HCT116 (cell line): ENCODE results near the gene PAK6. TPM values are rescaled to one million over a fixed set of nuclear protein-coding genes. Genes with fewer than 3 reads are reported as not detected.

Source experiments
- ATAC-seq: fragments of 200-7000 bp; cut with Tn5 transposase; 2 replicates; pipeline ENCODE4 v1.9.1; 2020; ENCODE audit warnings: mild to moderate bottlenecking, moderate library complexity
- BruUV-seq: library from RNA; stranded (reverse); fragments of 400-500 nt; replicated peaks from 2 replicates; lab custom pipeline; 2021; lab: Mats Ljungman, UMichigan
- CTCF ChIA-PET: fragments of 300-600 bp; sonication (Branson Sonifier 250); formaldehyde crosslinking; loops from one replicate; lab custom pipeline; 2021; ENCODE audit warnings: antibody characterized with exemption; lab: Charles Lee
- POLR2A ChIA-PET: fragments of 300-600, 350-600 bp; sonication (Branson Sonifier 250); formaldehyde crosslinking; loops from one replicate; lab custom pipeline; 2021; ENCODE audit warnings: antibody characterized with exemption; lab: Charles Lee
- RAD21 ChIA-PET, 2 experiments: fragments of 300-600 bp; sonication (Branson Sonifier 250); formaldehyde crosslinking; loops; one replicate each; lab custom pipeline; 2023; ENCODE audit warnings: low total read pairs in 2 of 2; ENCODE audit not compliant: uncharacterized antibody in 2 of 2, unreplicated experiment in 2 of 2, low non-redundant PET in 1 of 2; lab: Charles Lee
- DNase-seq: peaks from one replicate; pipeline ENCODE4 v3.0.0-alpha.2; 2010; ENCODE audit warnings: low read depth, low spot score
- H2AFZ ChIP-seq: fragments of 200-600 bp; shearing (Covaris generic), sonication (generic); 2 replicates; pipeline ENCODE4 v1.6.1; 2017; ENCODE audit warnings: low read depth, mixed run types, mixed read lengths, antibody characterized with exemption, low read length; ENCODE audit not compliant: poor library complexity, severe bottlenecking
- H3K27ac ChIP-seq: 2 replicates; pipeline ENCODE4 v1.5.1; 2012; ENCODE audit warnings: low read depth, low read length
- H3K27me3 ChIP-seq: fragments of 200-600 bp; sonication (generic); 2 replicates; pipeline ENCODE4 v1.6.1; 2016; ENCODE audit warnings: mixed run types, low read length, mixed read lengths; ENCODE audit not compliant: insufficient read depth
- H3K36me3 ChIP-seq, 2 experiments: fragments of 200-500 bp in 1 of 2; fragments of 200-600 bp in 1 of 2; sonication (Bioruptor generic) in 1 of 2; sonication (generic) in 1 of 2; 2 replicates each; pipeline versions ENCODE4 v1.5.1 to v1.6.1; 2014 to 2016; ENCODE audit warnings: low read length in 2 of 2, inconsistent platforms in 1 of 2, mixed read lengths in 1 of 2, mixed run types in 1 of 2; ENCODE audit not compliant: insufficient read depth in 2 of 2, control insufficient read depth in 1 of 2
- H3K4me1 ChIP-seq, 2 experiments: fragments of 200-600 bp in 1 of 2; sonication (generic) in 1 of 2; 2 replicates each; pipeline versions ENCODE4 v1.5.1 to v1.6.1; 2012 to 2017; ENCODE audit warnings: low read length in 2 of 2, inconsistent platforms in 1 of 2, mild to moderate bottlenecking in 1 of 2, mixed read lengths in 1 of 2, mixed run types in 1 of 2, moderate library complexity in 1 of 2; ENCODE audit not compliant: insufficient read depth in 2 of 2, control insufficient read depth in 1 of 2
- H3K4me2 ChIP-seq: fragments of 200-600 bp; sonication (generic); 2 replicates; pipeline ENCODE4 v1.6.1; 2017; ENCODE audit warnings: mixed run types, low read length, mixed read lengths
- H3K4me3 ChIP-seq, 2 experiments: fragments of 200-600 bp in 1 of 2; sonication (generic) in 1 of 2; replicated peaks in 1 of 2; 2 replicates each; pipeline ENCODE4 v1.5.1; 2011 to 2016; ENCODE audit warnings: low read length in 2 of 2, control low read depth in 1 of 2, low read depth in 1 of 2, mild to moderate bottlenecking in 1 of 2, mixed read lengths in 1 of 2, mixed run types in 1 of 2
- H3K79me2 ChIP-seq: fragments of 200-600 bp; sonication (generic); 2 replicates; pipeline ENCODE4 v1.6.1; 2017; ENCODE audit warnings: mild to moderate bottlenecking, mixed run types, low read length, moderate library complexity, mixed read lengths; ENCODE audit not compliant: insufficient read depth
- H3K9ac ChIP-seq: fragments of 200-600 bp; sonication (generic); 2 replicates; pipeline ENCODE4 v1.6.1; 2016; ENCODE audit warnings: low read length, mixed read lengths
- H3K9me2 ChIP-seq: fragments of 200-600 bp; sonication (generic), shearing (Covaris generic); 2 replicates; pipeline ENCODE4 v1.6.1; 2017; ENCODE audit warnings: mixed run types, mild to moderate bottlenecking, moderate library complexity; ENCODE audit not compliant: insufficient read depth
- H3K9me3 ChIP-seq, 2 experiments: fragments of 200-500 bp in 1 of 2; fragments of 200-600 bp in 1 of 2; sonication (Bioruptor generic) in 1 of 2; sonication (generic) in 1 of 2; 2 replicates each; pipeline ENCODE4 v1.6.1; 2014 to 2017; ENCODE audit warnings: low read length in 2 of 2, mixed read lengths in 2 of 2, inconsistent platforms in 1 of 2, low read depth in 1 of 2, mild to moderate bottlenecking in 1 of 2, mixed run types in 1 of 2, moderate library complexity in 1 of 2; ENCODE audit not compliant: control insufficient read depth in 1 of 2, insufficient read depth in 1 of 2
- H4K20me1 ChIP-seq: fragments of 200-600 bp; sonication (generic), shearing (Covaris generic); 2 replicates; pipeline ENCODE4 v1.6.1; 2017; ENCODE audit warnings: mixed run types, mild to moderate bottlenecking, moderate library complexity; ENCODE audit not compliant: insufficient read depth
- CBX3 ChIP-seq: IDR thresholded peaks from 2 replicates; pipeline ENCODE4 v1.6.1; 2012; ENCODE audit warnings: low read depth
- CEBPB ChIP-seq: IDR thresholded peaks from 2 replicates; pipeline ENCODE4 v1.6.1; 2012; ENCODE audit warnings: low read depth
- EGR1 ChIP-seq: IDR thresholded peaks from 2 replicates; pipeline ENCODE4 v1.6.1; 2012; ENCODE audit warnings: low read depth
- ELF1 ChIP-seq: IDR thresholded peaks from 2 replicates; pipeline ENCODE4 v1.6.1; 2012; ENCODE audit warnings: low read depth, borderline replicate concordance
- EZH2 ChIP-seq: fragments of 200-600 bp; sonication (generic); IDR thresholded peaks from 2 replicates; pipeline ENCODE4 v1.6.1; 2017; ENCODE audit warnings: antibody characterized with exemption, mixed run types
- EZH2phosphoT487 ChIP-seq: fragments of 200-600 bp; IDR thresholded peaks from 2 replicates; pipeline ENCODE4 v1.6.1; 2018; ENCODE audit warnings: antibody characterized with exemption, borderline replicate concordance
- FOSL1 ChIP-seq: IDR thresholded peaks from 2 replicates; pipeline ENCODE4 v1.6.1; 2012; ENCODE audit warnings: low read depth
- JUND ChIP-seq: IDR thresholded peaks from 2 replicates; pipeline ENCODE4 v1.6.1; 2012
- POLR2A ChIP-seq: IDR thresholded peaks from 2 replicates; pipeline ENCODE4 v1.7.0; 2011; ENCODE audit warnings: borderline replicate concordance; ENCODE audit not compliant: insufficient read depth, insufficient read length; ENCODE audit errors: extremely low read depth
- POLR2AphosphoS5 ChIP-seq: IDR thresholded peaks from 2 replicates; pipeline ENCODE4 v1.6.1; 2011; ENCODE audit warnings: mild to moderate bottlenecking, low read depth, low read length, moderate library complexity
- RAD21 ChIP-seq: IDR thresholded peaks from 2 replicates; pipeline ENCODE4 v1.6.1; 2012; ENCODE audit warnings: low read depth, mild to moderate bottlenecking
- SIN3A ChIP-seq: IDR thresholded peaks from 2 replicates; pipeline ENCODE4 v1.6.1; 2012; ENCODE audit warnings: low read depth
- SP1 ChIP-seq: IDR thresholded peaks from 2 replicates; pipeline ENCODE4 v1.6.1; 2012; ENCODE audit warnings: low read depth
- SRF ChIP-seq: IDR thresholded peaks from 2 replicates; pipeline ENCODE4 v1.6.1; 2012; ENCODE audit warnings: low read depth
- YY1 ChIP-seq: IDR thresholded peaks from 2 replicates; pipeline ENCODE4 v1.6.1; 2011; ENCODE audit warnings: low read length, low read depth, moderate library complexity, mild to moderate bottlenecking; ENCODE audit not compliant: insufficient replicate concordance; ENCODE audit errors: extremely low read depth
- ZFX ChIP-seq: fragments of 450-650 bp; IDR thresholded peaks from 2 replicates; pipeline ENCODE4 v1.6.1; 2017
- ZNF274 ChIP-seq: fragments of 200-500 bp; sonication (Bioruptor generic); IDR thresholded peaks from 2 replicates; pipeline ENCODE4 v1.6.1; 2014; ENCODE audit warnings: mild to moderate bottlenecking, low read depth, low read length, inconsistent platforms
- intact Hi-C: fragments of 100-400 bp; cut with micrococcal nuclease; formaldehyde crosslinking; loops from 2 replicates; pipeline ENCODE4 v1.10.0; 2022
- total RNA-seq: library from RNA; stranded (reverse); gene quantifications from one replicate; pipeline ENCODE4 v1.2.1, GENCODE V29; 2021; ENCODE audit not compliant: unreplicated experiment
- TF ChIP-seq, protein P1 (sequence below): IDR thresholded peaks from 2 replicates; pipeline ENCODE4 v1.6.1; 2012
- TF ChIP-seq, protein P2 (sequence below): IDR thresholded peaks from 2 replicates; pipeline ENCODE4 v1.6.1; 2011; ENCODE audit warnings: mild to moderate bottlenecking, low read length, moderate library complexity; ENCODE audit not compliant: insufficient replicate concordance; ENCODE audit errors: extremely low read depth
- TF ChIP-seq, protein P3 (sequence below): IDR thresholded peaks from 2 replicates; pipeline ENCODE4 v1.6.1; 2012
- TF ChIP-seq, protein P4 (sequence below): IDR thresholded peaks from 2 replicates; pipeline ENCODE4 v1.6.1; 2012; ENCODE audit warnings: low read depth

The PAK6 gene
- total RNA-seq, 1 experiment from 2014 or later = 19.9 TPM

DNA sequence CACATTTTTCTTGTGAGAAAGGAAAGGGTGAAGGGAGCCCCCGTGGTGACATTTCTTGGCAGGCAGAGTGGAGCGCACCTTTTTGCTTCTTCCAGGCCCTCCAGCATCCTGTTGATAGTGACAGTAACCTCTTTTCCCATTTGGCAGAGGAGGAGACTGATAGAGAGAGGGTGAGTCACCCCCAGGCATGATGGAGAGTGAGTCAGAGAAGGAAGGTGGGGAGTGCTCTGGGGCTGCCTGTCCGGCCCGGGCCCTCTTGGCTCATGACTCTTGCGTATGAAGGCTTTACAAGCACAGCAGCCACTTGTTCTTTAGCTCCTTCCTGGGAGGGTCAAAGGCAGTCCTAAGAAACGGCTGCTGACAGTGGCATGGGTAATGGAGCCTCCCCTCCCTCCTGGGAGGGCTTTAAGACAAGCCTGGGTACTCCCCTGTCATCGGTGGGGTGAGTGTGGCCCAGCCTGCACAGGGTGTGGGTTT, 28.0 kb downstream of the PAK6 start:
- Histone ChIP-seq H3K79me2 (no peaks in the 10 kb centered on the region), H2AFZ (no peak overlapping the region), H3K9ac (peak overlapping the region; percentile 57), H3K9me3 (no peaks in the 10 kb centered on the region), H3K27ac (peak overlapping the region; percentile 57), H3K36me3 (peaks cover 0 to 3% of the 10 kb centered on the region in 2 experiments; a peak in 1 of 4 replicates), H3K27me3 (no peaks in the 10 kb centered on the region), H3K4me1 (peaks cover 17 to 28% of the 10 kb centered on the region in 2 experiments), H3K4me2 (peak overlapping the region; percentile 69), H4K20me1 (no peaks in the 10 kb centered on the region), H3K9me2 (no peaks in the 10 kb centered on the region), H3K4me3 (0 out of 4 replicates have a peak overlapping the region, but pooled peaks of 1 of the 2 experiments have one; percentile 9)
- peak; percentile 71 for DNase-seq
- CTCF ChIA-PET = interaction anchor here (0.9 to 1.7 kb wide), 2 partner anchors 12 to 49 kb away, joined by 3 to 5 read pairs; no protein-coding TSS in a partner anchor
- intact Hi-C loops = no loop called here
- POLR2A ChIA-PET = interaction anchor here (1.0 kb wide), 1 partner anchor 174 kb away, joined by 3 read pairs; the partner anchor contains the start of gene BAHD1
- BruUV-seq = no TSS peak
- RAD21 ChIA-PET = no interaction called here
- peak; percentile 98 for ATAC-seq
- TF ChIP-seq RAD21 = no peak
- no peak for TF ChIP-seq CEBPB
- TF ChIP-seq, protein P1, sequence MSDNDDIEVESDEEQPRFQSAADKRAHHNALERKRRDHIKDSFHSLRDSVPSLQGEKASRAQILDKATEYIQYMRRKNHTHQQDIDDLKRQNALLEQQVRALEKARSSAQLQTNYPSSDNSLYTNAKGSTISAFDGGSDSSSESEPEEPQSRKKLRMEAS = peak; percentile 61; the same call in 1 of the 2 replicates
- peak; percentile 31; the same call in 1 of the 2 replicates for TF ChIP-seq POLR2AphosphoS5
- TF ChIP-seq FOSL1 = peak; percentile 97
- no peak for TF ChIP-seq ZNF274
- TF ChIP-seq POLR2A = no peak
- no peak for TF ChIP-seq ELF1
- TF ChIP-seq, protein P2, sequence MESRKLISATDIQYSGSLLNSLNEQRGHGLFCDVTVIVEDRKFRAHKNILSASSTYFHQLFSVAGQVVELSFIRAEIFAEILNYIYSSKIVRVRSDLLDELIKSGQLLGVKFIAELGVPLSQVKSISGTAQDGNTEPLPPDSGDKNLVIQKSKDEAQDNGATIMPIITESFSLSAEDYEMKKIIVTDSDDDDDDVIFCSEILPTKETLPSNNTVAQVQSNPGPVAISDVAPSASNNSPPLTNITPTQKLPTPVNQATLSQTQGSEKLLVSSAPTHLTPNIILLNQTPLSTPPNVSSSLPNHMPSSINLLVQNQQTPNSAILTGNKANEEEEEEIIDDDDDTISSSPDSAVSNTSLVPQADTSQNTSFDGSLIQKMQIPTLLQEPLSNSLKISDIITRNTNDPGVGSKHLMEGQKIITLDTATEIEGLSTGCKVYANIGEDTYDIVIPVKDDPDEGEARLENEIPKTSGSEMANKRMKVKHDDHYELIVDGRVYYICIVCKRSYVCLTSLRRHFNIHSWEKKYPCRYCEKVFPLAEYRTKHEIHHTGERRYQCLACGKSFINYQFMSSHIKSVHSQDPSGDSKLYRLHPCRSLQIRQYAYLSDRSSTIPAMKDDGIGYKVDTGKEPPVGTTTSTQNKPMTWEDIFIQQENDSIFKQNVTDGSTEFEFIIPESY = no peak
- peak; percentile 22 for TF ChIP-seq YY1
- no peak for TF ChIP-seq EZH2
- TF ChIP-seq, protein P3, sequence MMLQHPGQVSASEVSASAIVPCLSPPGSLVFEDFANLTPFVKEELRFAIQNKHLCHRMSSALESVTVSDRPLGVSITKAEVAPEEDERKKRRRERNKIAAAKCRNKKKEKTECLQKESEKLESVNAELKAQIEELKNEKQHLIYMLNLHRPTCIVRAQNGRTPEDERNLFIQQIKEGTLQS = no peak
- TF ChIP-seq EGR1 = no peak
- TF ChIP-seq JUND = peak; percentile 94
- TF ChIP-seq SP1 = peak; percentile 68
- TF ChIP-seq EZH2phosphoT487 = no peak
- TF ChIP-seq CBX3 = no peak
- TF ChIP-seq ZFX = no peak
- TF ChIP-seq SRF = no peak
- TF ChIP-seq, protein P4, sequence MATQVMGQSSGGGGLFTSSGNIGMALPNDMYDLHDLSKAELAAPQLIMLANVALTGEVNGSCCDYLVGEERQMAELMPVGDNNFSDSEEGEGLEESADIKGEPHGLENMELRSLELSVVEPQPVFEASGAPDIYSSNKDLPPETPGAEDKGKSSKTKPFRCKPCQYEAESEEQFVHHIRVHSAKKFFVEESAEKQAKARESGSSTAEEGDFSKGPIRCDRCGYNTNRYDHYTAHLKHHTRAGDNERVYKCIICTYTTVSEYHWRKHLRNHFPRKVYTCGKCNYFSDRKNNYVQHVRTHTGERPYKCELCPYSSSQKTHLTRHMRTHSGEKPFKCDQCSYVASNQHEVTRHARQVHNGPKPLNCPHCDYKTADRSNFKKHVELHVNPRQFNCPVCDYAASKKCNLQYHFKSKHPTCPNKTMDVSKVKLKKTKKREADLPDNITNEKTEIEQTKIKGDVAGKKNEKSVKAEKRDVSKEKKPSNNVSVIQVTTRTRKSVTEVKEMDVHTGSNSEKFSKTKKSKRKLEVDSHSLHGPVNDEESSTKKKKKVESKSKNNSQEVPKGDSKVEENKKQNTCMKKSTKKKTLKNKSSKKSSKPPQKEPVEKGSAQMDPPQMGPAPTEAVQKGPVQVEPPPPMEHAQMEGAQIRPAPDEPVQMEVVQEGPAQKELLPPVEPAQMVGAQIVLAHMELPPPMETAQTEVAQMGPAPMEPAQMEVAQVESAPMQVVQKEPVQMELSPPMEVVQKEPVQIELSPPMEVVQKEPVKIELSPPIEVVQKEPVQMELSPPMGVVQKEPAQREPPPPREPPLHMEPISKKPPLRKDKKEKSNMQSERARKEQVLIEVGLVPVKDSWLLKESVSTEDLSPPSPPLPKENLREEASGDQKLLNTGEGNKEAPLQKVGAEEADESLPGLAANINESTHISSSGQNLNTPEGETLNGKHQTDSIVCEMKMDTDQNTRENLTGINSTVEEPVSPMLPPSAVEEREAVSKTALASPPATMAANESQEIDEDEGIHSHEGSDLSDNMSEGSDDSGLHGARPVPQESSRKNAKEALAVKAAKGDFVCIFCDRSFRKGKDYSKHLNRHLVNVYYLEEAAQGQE = no peak
- TF ChIP-seq SIN3A = no peak
